A673 (cell line): ENCODE measurements around the gene PEX26. TPM values are rescaled to one million over a fixed set of nuclear protein-coding genes. Genes with fewer than 3 reads are reported as not detected.

Source experiments
- BruUV-seq: library from RNA; stranded (reverse); fragments of 400-500 nt; replicated peaks from 2 replicates; lab custom pipeline; 2021; lab: Mats Ljungman, UMichigan
- CTCF ChIA-PET: fragments of 300-600 bp; sonication (Branson Sonifier 250); formaldehyde crosslinking; loops from one replicate; lab custom pipeline; 2022; ENCODE audit warnings: antibody characterized with exemption; lab: Charles Lee
- POLR2A ChIA-PET: fragments of 300-600 bp; sonication (Branson Sonifier 250); formaldehyde crosslinking; loops from one replicate; lab custom pipeline; 2022; ENCODE audit warnings: antibody characterized with exemption; ENCODE audit not compliant: low non-redundant PET; lab: Charles Lee
- DNase-seq: peaks from one replicate; pipeline ENCODE4 v3.0.0-alpha.2; 2015; ENCODE audit warnings: low spot score
- H3K27ac ChIP-seq: fragments of 200-600 bp; sonication (generic); 2 replicates; pipeline ENCODE4 v1.5.1; 2016; ENCODE audit warnings: mixed run types, low read depth, mild to moderate bottlenecking, mixed read lengths, antibody characterized with exemption, low read length; ENCODE audit not compliant: poor library complexity, severe bottlenecking
- H3K27me3 ChIP-seq: fragments of 200-600 bp; sonication (generic); replicated peaks from 2 replicates; pipeline ENCODE4 v1.6.1; 2017; ENCODE audit warnings: mixed run types, low read depth, mild to moderate bottlenecking, mixed read lengths, antibody characterized with exemption, low read length; ENCODE audit not compliant: insufficient read depth, poor library complexity
- H3K36me3 ChIP-seq: fragments of 200-600 bp; sonication (generic); 2 replicates; pipeline ENCODE4 v1.6.1; 2016; ENCODE audit warnings: mixed run types, mild to moderate bottlenecking, mixed read lengths, antibody characterized with exemption, low read length; ENCODE audit not compliant: insufficient read depth, poor library complexity, severe bottlenecking
- H3K4me1 ChIP-seq: fragments of 200-600 bp; sonication (generic); 2 replicates; pipeline ENCODE4 v1.6.1; 2017; ENCODE audit warnings: mixed run types, mild to moderate bottlenecking, mixed read lengths, antibody characterized with exemption, low read length; ENCODE audit not compliant: insufficient read depth, poor library complexity, severe bottlenecking
- H3K4me3 ChIP-seq: fragments of 200-600 bp; sonication (generic); 2 replicates; pipeline ENCODE4 v1.5.1; 2016; ENCODE audit warnings: low read depth, mixed run types, mild to moderate bottlenecking, mixed read lengths, low read length; ENCODE audit not compliant: poor library complexity, severe bottlenecking
- H3K9me3 ChIP-seq: fragments of 200-600 bp; sonication (generic); 2 replicates; pipeline ENCODE4 v1.6.1; 2016; ENCODE audit warnings: mixed run types, low read depth, mild to moderate bottlenecking, mixed read lengths, antibody characterized with exemption, low read length; ENCODE audit not compliant: poor library complexity, severe bottlenecking
- CTCF ChIP-seq: fragments of 300-800, 200-600 bp; sonication (generic); conservative IDR thresholded peaks from 2 replicates; pipeline ENCODE4 v1.5.1; 2017; ENCODE audit warnings: low read depth, mild to moderate bottlenecking, antibody characterized with exemption, low read length, moderate library complexity, mixed read lengths
- EZH2 ChIP-seq: fragments of 200-600 bp; sonication (generic); IDR thresholded peaks from 2 replicates; pipeline ENCODE4 v1.6.1; 2017; ENCODE audit warnings: borderline replicate concordance, low read depth, mild to moderate bottlenecking, mixed read lengths, antibody characterized with exemption, low read length; ENCODE audit not compliant: poor library complexity, severe bottlenecking
- intact Hi-C: fragments of 100-400 bp; cut with micrococcal nuclease; formaldehyde crosslinking; loops from one replicate; pipeline ENCODE4 v1.10.0; 2022; ENCODE audit not compliant: unreplicated experiment
- total RNA-seq: library from RNA; stranded (reverse); gene quantifications from 2 replicates; pipeline ENCODE4 v1.2.3, GENCODE V29; 2021

Gene PEX26
- total RNA-seq, 1 experiment from 2014 or later = 36.9 TPM

GRCh38 chr22:18067548-18068341 is 10.0 kb upstream of the PEX26 start:
- no peak for DNase-seq
- CTCF ChIA-PET = no interaction called here
- TF ChIP-seq CTCF (no peak), EZH2 (no peak)
- no TSS peak for BruUV-seq
- Histone ChIP-seq H3K36me3 (no peaks in the 10 kb centered on the region), H3K4me3 (no peak overlapping the region), H3K4me1 (peaks cover 9% of the 10 kb centered on the region), H3K27me3 (no peaks in the 10 kb centered on the region), H3K9me3 (no peaks in the 10 kb centered on the region), H3K27ac (no peak overlapping the region)
- intact Hi-C loops = no loop called here
- POLR2A ChIA-PET = no interaction called here

DNA sequence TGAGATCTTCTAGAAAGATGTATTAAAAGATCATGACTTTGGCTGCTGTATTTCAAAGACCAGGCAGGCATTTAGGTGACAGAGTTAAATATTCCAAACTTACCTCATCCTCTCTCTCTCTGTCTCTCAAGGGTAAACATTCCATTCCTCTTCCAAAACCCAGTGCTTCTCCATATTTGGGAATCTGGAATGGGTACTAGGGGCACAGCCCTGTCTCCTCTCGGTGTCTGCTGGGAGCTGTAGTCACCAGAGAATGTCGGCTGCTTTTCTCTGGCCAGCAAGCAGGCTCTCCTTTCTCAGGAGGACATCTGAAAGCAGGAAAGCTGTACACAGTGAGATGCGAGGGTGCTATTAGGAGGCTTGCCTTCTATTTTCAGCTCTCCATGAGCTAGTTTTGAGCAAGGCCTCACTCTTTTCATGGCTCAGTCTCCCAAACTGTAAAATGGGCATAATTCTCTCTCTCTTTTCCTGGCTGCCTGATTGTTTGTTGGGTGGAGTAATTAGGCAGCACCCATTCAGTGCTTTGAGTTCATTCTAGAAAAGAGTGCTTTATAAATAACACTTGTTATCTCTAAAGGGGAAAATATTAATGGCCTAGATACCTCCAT is 9.3 kb upstream of the PEX26 start:
- no peak overlapping the region for H3K27ac ChIP-seq
- intact Hi-C loops = no loop called here
- H3K9me3 ChIP-seq = no peaks in the 10 kb centered on the region
- no peak for TF ChIP-seq EZH2
- no peak for TF ChIP-seq CTCF
- POLR2A ChIA-PET = no interaction called here
- CTCF ChIA-PET = no interaction called here
- H3K36me3 ChIP-seq = no peaks in the 10 kb centered on the region
- H3K4me3 ChIP-seq = no peak overlapping the region
- no peaks in the 10 kb centered on the region for H3K27me3 ChIP-seq
- BruUV-seq = no TSS peak
- H3K4me1 ChIP-seq = peaks cover 1% of the 10 kb centered on the region
- no peak for DNase-seq

GRCh38 chr22:18069041-18069440 is 8.7 kb upstream of the PEX26 start:
- DNase-seq = no peak
- no peaks in the 10 kb centered on the region for H3K4me1 ChIP-seq
- BruUV-seq = no TSS peak
- no peak overlapping the region for H3K4me3 ChIP-seq
- no peaks in the 10 kb centered on the region for H3K27me3 ChIP-seq
- intact Hi-C loops = no loop called here
- no peak overlapping the region for H3K27ac ChIP-seq
- no peaks in the 10 kb centered on the region for H3K9me3 ChIP-seq
- CTCF ChIA-PET = no interaction called here
- POLR2A ChIA-PET = no interaction called here
- TF ChIP-seq CTCF (no peak), EZH2 (no peak)
- H3K36me3 ChIP-seq = no peaks in the 10 kb centered on the region
